Measurements from ENCODE around the gene TWNK. TPM values are rescaled to one million over a fixed set of nuclear protein-coding genes. Genes with fewer than 3 reads are reported as not detected.

The TWNK gene
- total and polyA plus RNA-seq, 9 of the 15 experiments (the other 6 are each of a cell fraction or from before 2014, with no cell fraction given), result 11.6 to 34.7 (median 17.4) TPM

DNA sequence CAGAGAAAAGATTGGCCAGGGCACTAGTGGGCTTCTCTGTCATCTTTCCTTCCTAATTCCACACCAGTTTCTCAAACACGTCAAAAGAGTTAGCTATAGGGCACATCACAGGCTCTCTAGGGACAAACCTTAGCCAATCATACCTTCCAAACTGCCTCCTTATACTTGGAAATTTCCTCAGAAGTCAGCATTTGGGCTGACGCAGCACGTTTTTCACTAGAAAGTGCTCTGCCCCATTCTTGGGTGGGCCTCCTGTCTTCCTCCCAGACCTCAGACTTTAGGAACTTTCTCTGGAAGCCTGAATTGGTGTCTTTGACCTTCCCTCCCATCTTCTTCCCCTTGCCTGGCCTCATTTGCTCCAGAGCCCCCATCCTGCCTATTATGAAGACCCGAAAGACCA, 54.8 kb downstream of the TWNK start:
- no peaks in the 10 kb centered on the region for H4K20me1 ChIP-seq (replicated peaks; ENCODE audit: control insufficient read depth, insufficient read depth, low read length)
- CTCF ChIA-PET (ENCODE audit: low intra/inter-chr PET ratio), result interaction anchor here (0.9 to 3.7 kb wide), 4 partner anchors 18 to 101 kb away, joined by 3 to 37 read pairs (median 10); no protein-coding TSS in a partner anchor
- no peaks in the 10 kb centered on the region for H3K9me1 ChIP-seq (ENCODE audit: control insufficient read depth, insufficient read depth, low read length)
- no peak for DNase-seq (ENCODE audit: extremely low read depth in 1 of 4, low spot score in 3 of 4)
- in situ Hi-C loops (cut with MboI) (no loop called here), intact Hi-C loops (cut with micrococcal nuclease) (loop anchor here (2.0 to 5.0 kb wide), 2 partner anchors 25 to 100 kb away; no protein-coding TSS in a partner anchor)
- peak overlapping the region; percentile 80 for H3K27ac ChIP-seq (ENCODE audit: extremely low read depth, low read depth, low read length)
- BruUV-seq (replicated peaks), result no TSS peak
- no peak overlapping the region for H3K4me3 ChIP-seq
- H2AFZ ChIP-seq (ENCODE audit: low read depth, low read length), result peak overlapping the region; percentile 86
- FAIRE-seq, result no peak
- ATAC-seq, result no peak
- POLR2A ChIA-PET, result interaction anchor here (1.0 to 1.6 kb wide), 3 partner anchors 10 to 19 kb away, joined by 4 to 13 read pairs (median 5); partner anchors contain the start of genes KAZALD1, PDZD7 and SFXN3
- H3K4me1 ChIP-seq (replicated peaks in 1 of 2; ENCODE audit: control insufficient read depth in 2 of 2, insufficient read depth in 2 of 2, low read length in 2 of 2), result peaks cover 13 to 17% of the 10 kb centered on the region in 2 experiments
- H3K79me2 ChIP-seq (ENCODE audit: control insufficient read depth, insufficient read depth, low read length), result no peaks in the 10 kb centered on the region
- 31% methylated on average over 4 of the region's 4 CpGs for WGBS (ENCODE audit: insufficient coverage, low coverage, missing lambda C conversion rate)
- H3K27me3 ChIP-seq (ENCODE audit: control insufficient read depth in 2 of 2, insufficient read depth in 2 of 2, low read length in 2 of 2), result no peaks in the 10 kb centered on the region
- H3K36me3 ChIP-seq (ENCODE audit: control insufficient read depth, insufficient read depth, low read length), result no peaks in the 10 kb centered on the region
- H3K4me2 ChIP-seq (ENCODE audit: insufficient read depth, low read length), result peak overlapping the region; percentile 87
- peak overlapping the region; percentile 78 to 95; a peak in 2 of 4 replicates for H3K9ac ChIP-seq (ENCODE audit: insufficient read depth in 1 of 2, low read depth in 2 of 2, low read length in 2 of 2)
- H3K9me3 ChIP-seq (replicated peaks; ENCODE audit: control insufficient read depth, insufficient read depth, low read depth, low read length), result no peaks in the 10 kb centered on the region
- TF ChIP-seq, protein P1, sequence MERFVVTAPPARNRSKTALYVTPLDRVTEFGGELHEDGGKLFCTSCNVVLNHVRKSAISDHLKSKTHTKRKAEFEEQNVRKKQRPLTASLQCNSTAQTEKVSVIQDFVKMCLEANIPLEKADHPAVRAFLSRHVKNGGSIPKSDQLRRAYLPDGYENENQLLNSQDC (CRISPR knock-in tag; IDR thresholded peaks at IDR 0.05), result no peak
- TF ChIP-seq ZNF785 (CRISPR knock-in tag; IDR thresholded peaks at IDR 0.05) (no peak), C11orf30 (IDR thresholded peaks at IDR 0.05; ENCODE audit: low read depth) (peak; percentile 50; the same call in 1 of the 2 replicates), MAFK (IDR thresholded peaks at IDR 0.05; ENCODE audit: low read length) (no peak), COPS2 (conservative IDR thresholded peaks at IDR 0.05) (no peak), CREM (IDR thresholded peaks at IDR 0.05; ENCODE audit: low read depth) (no peak), RHOXF2B (CRISPR knock-in tag; conservative IDR thresholded peaks at IDR 0.05) (no peak), MAFF (IDR thresholded peaks at IDR 0.05; ENCODE audit: low read length) (0 out of 2 replicates have a peak, but pooled peaks have one; percentile 8), SREBF1 (IDR thresholded peaks at IDR 0.05; ENCODE audit: borderline replicate concordance, low read depth, low read length) (no peak), ZNF316 (IDR thresholded peaks at IDR 0.05) (peak; percentile 58; the same call in 1 of the 2 replicates)
- TF ChIP-seq, protein P2, sequence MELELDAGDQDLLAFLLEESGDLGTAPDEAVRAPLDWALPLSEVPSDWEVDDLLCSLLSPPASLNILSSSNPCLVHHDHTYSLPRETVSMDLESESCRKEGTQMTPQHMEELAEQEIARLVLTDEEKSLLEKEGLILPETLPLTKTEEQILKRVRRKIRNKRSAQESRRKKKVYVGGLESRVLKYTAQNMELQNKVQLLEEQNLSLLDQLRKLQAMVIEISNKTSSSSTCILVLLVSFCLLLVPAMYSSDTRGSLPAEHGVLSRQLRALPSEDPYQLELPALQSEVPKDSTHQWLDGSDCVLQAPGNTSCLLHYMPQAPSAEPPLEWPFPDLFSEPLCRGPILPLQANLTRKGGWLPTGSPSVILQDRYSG (tag; conservative IDR thresholded peaks at IDR 0.05; ENCODE audit: low read depth), result no peak
- TF ChIP-seq, protein P3, sequence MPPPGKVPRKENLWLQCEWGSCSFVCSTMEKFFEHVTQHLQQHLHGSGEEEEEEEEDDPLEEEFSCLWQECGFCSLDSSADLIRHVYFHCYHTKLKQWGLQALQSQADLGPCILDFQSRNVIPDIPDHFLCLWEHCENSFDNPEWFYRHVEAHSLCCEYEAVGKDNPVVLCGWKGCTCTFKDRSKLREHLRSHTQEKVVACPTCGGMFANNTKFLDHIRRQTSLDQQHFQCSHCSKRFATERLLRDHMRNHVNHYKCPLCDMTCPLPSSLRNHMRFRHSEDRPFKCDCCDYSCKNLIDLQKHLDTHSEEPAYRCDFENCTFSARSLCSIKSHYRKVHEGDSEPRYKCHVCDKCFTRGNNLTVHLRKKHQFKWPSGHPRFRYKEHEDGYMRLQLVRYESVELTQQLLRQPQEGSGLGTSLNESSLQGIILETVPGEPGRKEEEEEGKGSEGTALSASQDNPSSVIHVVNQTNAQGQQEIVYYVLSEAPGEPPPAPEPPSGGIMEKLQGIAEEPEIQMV (tag; conservative IDR thresholded peaks at IDR 0.05; ENCODE audit: low read depth), result no peak
- TF ChIP-seq, protein P4, sequence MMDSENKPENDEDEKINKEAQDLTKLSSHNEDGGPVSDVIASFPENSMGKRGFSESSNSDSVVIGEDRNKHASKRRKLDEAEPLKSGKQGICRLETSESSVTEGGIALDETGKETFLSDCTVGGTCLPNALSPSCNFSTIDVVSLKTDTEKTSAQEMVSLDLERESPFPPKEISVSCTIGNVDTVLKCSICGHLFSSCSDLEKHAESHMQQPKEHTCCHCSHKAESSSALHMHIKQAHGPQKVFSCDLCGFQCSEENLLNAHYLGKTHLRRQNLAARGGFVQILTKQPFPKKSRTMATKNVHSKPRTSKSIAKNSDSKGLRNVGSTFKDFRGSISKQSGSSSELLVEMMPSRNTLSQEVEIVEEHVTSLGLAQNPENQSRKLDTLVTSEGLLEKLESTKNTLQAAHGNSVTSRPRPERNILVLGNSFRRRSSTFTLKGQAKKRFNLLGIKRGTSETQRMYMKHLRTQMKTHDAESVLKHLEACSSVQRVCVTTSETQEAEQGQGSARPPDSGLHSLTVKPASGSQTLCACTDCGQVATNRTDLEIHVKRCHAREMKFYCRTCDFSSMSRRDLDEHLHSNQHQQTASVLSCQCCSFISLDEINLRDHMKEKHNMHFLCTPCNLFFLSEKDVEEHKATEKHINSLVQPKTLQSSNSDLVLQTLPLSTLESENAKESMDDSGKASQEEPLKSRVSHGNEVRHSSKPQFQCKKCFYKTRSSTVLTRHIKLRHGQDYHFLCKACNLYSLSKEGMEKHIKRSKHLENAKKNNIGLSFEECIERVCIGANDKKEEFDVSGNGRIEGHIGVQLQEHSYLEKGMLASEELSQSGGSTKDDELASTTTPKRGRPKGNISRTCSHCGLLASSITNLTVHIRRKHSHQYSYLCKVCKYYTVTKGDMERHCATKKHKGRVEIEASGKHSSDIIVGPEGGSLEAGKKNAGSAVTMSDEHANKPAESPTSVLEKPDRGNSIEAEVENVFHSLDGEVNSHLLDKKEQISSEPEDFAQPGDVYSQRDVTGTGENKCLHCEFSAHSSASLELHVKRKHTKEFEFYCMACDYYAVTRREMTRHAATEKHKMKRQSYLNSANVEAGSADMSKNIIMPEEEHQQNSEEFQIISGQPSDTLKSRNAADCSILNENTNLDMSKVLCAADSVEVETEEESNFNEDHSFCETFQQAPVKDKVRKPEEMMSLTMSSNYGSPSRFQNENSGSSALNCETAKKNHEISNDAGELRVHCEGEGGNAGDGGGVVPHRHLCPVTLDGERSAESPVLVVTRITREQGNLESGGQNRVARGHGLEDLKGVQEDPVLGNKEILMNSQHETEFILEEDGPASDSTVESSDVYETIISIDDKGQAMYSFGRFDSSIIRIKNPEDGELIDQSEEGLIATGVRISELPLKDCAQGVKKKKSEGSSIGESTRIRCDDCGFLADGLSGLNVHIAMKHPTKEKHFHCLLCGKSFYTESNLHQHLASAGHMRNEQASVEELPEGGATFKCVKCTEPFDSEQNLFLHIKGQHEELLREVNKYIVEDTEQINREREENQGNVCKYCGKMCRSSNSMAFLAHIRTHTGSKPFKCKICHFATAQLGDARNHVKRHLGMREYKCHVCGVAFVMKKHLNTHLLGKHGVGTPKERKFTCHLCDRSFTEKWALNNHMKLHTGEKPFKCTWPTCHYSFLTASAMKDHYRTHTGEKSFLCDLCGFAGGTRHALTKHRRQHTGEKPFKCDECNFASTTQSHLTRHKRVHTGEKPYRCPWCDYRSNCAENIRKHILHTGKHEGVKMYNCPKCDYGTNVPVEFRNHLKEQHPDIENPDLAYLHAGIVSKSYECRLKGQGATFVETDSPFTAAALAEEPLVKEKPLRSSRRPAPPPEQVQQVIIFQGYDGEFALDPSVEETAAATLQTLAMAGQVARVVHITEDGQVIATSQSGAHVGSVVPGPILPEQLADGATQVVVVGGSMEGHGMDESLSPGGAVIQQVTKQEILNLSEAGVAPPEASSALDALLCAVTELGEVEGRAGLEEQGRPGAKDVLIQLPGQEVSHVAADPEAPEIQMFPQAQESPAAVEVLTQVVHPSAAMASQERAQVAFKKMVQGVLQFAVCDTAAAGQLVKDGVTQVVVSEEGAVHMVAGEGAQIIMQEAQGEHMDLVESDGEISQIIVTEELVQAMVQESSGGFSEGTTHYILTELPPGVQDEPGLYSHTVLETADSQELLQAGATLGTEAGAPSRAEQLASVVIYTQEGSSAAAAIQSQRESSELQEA (IDR thresholded peaks at IDR 0.05; ENCODE audit: low read depth), result no peak

Measured in K562 (cell line).